H1 (cell line): ENCODE results near the gene NAGS. TPM values are rescaled to one million over a fixed set of nuclear protein-coding genes. Genes with fewer than 3 reads are reported as not detected.

ENCODE experiments used
- ATF2 ChIP-seq: IDR thresholded peaks from 2 replicates; pipeline ENCODE4 v1.6.1; 2012; ENCODE audit warnings: low read length, inconsistent platforms
- NANOG ChIP-seq: IDR thresholded peaks from 2 replicates; pipeline ENCODE4 v1.6.1; 2011; ENCODE audit warnings: low read length, low read depth, mild to moderate bottlenecking, inconsistent platforms; ENCODE audit not compliant: insufficient read depth, poor library complexity, severe bottlenecking
- RNF2 ChIP-seq: fragments of 200-900, 300-1000 bp; sonication (generic); IDR thresholded peaks from 2 replicates; pipeline ENCODE4 v1.7.1; 2016; ENCODE audit warnings: borderline replicate concordance, low read depth, mild to moderate bottlenecking, antibody characterized with exemption, low read length; ENCODE audit not compliant: poor library complexity, severe bottlenecking; ENCODE audit errors: missing control alignments
- SAP30 ChIP-seq: fragments of 300-600 bp; sonication (generic); IDR thresholded peaks from 2 replicates; pipeline ENCODE4 v1.7.1; 2012; ENCODE audit warnings: low read length, moderate library complexity, mild to moderate bottlenecking, inconsistent platforms; ENCODE audit not compliant: insufficient read depth, insufficient replicate concordance
- SUZ12 ChIP-seq: fragments of 200-600 bp; sonication (generic); IDR thresholded peaks from 2 replicates; pipeline ENCODE4 v1.6.1; 2012; ENCODE audit warnings: mild to moderate bottlenecking, inconsistent platforms, low read length, moderate library complexity, mixed read lengths
- polyA plus RNA-seq, 7 experiments: library from polyadenylated mRNA; depleted of rRNA in 3 of 7; stranded (reverse) in 5 of 7; unstranded in 2 of 7; fragments of >200 nt in 5 of 7; fragments of 200-250 nt in 2 of 7; gene quantifications; 1 replicate in 5 of 7; 2 replicates in 1 of 7; 4 replicates in 1 of 7; pipeline versions ENCODE4 v1.2.1 to v1.2.3, GENCODE V29; 2011 to 2013; ENCODE audit warnings: missing spikeins in 2 of 7, mixed read lengths in 2 of 7
- total RNA-seq: library from RNA; stranded (reverse); fragmentation: NEBNext Ultra II Directional; extraction: Animal tissue kit (Norgen Biotek cat#: 25700); gene quantifications from 2 replicates; pipeline ENCODE4 v1.2.1, GENCODE V29; 2021

The NAGS gene
- total and polyA plus RNA-seq, 2 of the 8 experiments (the other 6 are each of a cell fraction or from before 2014, with no cell fraction given): 4.0 to 5.1 TPM

DNA sequence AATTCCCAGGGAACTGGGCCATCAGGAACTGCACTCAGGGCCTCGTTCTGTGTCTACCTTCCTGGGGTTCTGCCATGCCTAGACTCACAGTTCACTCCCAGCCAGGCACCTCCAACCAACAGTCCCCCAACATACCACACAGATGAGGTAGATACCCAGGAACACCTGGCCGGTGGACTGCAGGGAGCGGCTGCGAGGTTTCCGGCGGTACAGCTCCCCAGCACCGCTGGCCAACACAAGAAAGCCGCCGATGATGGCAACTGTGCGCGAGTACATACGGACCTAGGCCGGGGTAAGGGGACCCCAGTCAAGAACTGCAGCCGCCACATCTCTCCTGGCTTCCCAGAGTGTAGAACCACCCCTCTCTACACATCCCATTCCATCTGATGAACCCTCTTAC, 8.5 kb downstream of the NAGS start (continued):
- TF ChIP-seq ATF2 (no peak), NANOG (no peak), SUZ12 (no peak), RNF2 (no peak), SAP30 (no peak)
- TF ChIP-seq, all 59 proteins: peak for 0
